Measurements from ENCODE around the gene RRP15.

Gene RRP15, protein sequence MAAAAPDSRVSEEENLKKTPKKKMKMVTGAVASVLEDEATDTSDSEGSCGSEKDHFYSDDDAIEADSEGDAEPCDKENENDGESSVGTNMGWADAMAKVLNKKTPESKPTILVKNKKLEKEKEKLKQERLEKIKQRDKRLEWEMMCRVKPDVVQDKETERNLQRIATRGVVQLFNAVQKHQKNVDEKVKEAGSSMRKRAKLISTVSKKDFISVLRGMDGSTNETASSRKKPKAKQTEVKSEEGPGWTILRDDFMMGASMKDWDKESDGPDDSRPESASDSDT

GRCh38 chr1:218284917-218285635 is at the start of gene RRP15:
TSS of gene RRP15 (plus strand) at chr1:218285293. CDS start at chr1:218285317, 24 bp downstream.
- peak; percentile 86 for DNase-seq

GRCh38 chr1:218242171-218242570 is 42.9 kb upstream of the RRP15 start:
- no peak for DNase-seq

DNA sequence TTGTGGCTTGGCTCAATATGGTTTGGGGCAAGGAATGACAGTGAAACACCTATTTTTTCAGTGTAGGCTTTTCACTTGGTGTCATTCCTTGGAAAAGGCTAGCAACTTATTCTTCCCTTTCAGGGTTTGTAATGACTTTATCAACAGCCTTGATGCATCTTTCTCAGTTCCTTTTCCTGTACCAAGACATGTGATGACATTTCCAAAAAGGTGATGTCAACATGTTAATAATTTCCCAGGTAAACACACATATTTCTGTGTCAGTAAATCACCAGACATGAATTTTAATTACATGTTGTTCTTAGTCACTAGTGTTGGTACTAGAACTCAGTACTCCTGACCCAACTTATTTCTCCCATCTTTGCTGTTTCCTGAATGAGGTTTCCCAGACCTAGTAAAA is 37.8 kb upstream of the RRP15 start:
- no peak for DNase-seq

GRCh38 chr1:218249338-218250140 is 35.6 kb upstream of the RRP15 start:
- no peak for DNase-seq

GRCh38 chr1:218250492-218250891 is 34.6 kb upstream of the RRP15 start:
- DNase-seq = no peak

- DNase-seq = no peak
These were observed 30.7 kb upstream of the RRP15 start for GRCh38 chr1:218254296-218254946.

GRCh38 chr1:218255090-218255489 is 30.0 kb upstream of the RRP15 start:
- no peak for DNase-seq

GRCh38 chr1:218257371-218257770 is 27.7 kb upstream of the RRP15 start:
- no peak for DNase-seq

GRCh38 chr1:218257971-218258370 is 27.1 kb upstream of the RRP15 start:
- DNase-seq = no peak

- DNase-seq = no peak
These were observed 25.8 kb upstream of the RRP15 start for GRCh38 chr1:218259339-218259738.

- DNase-seq = no peak
These were observed 25.3 kb upstream of the RRP15 start for GRCh38 chr1:218259800-218260199.

DNA sequence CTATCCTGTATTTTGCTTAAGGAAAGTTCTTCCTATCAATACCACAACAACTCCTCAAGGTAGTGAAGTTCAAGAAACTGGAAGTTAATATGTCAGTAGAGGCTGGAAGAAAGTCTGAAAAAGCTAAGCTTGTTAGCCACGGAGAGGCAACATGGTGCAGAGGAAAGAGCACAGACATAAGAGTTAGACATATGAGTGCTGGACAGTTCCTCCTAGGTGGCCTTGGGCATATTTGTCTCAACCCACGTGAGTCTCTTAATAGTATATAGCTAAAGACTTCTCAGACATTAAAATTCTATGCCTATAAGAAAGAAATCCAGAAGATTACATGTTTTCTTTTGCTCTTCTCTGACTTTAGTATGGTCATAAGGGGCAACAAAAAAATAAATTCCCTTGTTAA is 22.8 kb upstream of the RRP15 start:
- no peak for DNase-seq

DNA sequence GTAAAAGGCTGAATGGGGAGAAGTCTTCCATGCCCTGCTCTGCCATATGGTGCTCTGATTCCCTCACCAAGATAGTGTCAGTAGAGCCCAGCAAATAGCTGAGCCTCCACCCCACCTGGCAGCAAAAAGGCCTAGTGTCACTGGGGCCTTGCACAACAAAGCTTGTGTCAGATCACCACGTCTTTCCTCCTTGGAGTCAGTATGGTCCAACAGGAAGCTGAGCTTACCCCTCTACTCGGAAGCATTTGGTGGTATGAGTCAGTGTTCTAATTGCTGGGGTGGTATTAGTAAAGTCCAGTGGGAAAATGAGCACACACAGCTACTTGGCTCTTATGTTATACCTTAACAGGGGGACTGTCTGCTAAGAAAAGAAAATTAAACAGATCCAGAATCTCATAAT is 18.7 kb upstream of the RRP15 start:
- no peak for DNase-seq

DNA sequence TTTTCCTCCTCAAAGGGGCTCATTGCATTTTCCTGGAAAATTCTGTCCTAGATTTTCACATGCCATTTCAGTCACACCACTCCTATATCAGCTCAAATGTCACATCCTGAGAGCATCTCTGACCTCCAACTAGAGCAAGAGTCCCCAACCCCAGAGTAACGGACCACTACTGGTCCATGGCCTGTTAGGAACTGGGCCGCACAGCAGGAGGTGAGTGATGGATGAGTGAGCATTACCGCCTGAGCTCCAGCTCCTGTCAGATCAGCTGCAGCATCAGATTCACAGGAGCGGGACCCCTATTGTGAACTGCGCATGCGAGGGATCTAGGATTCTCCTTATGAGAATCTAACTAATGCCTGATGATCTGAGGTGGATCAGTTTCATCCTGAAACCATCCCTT is 12.7 kb upstream of the RRP15 start:
- DNase-seq = no peak

GRCh38 chr1:218273762-218274479 is 11.2 kb upstream of the RRP15 start:
- no peak for DNase-seq

- no peak for DNase-seq
These were observed 10.6 kb upstream of the RRP15 start for GRCh38 chr1:218274511-218274910.

GRCh38 chr1:218275823-218276222 is 9.3 kb upstream of the RRP15 start:
- no peak for DNase-seq

DNA sequence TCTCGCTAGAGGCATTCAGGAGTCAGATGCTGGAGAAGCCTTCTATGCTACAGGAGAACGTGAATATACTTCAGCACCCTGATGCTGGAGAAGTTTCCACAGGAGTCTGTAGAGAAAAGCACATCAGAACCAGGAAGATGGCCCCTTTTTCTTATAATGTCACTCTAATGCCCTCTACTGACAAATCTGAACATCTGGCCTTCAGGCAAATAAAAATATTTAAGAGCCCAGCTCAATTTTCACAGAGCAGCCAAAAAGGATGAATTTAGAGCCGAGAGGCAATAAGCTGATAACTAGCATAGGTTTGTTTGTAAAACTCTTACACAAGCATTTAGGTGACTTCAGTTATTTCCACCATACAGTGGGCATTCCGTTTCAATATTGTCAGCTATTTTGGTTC is 3.8 kb upstream of the RRP15 start:
- no peak for DNase-seq

DNA sequence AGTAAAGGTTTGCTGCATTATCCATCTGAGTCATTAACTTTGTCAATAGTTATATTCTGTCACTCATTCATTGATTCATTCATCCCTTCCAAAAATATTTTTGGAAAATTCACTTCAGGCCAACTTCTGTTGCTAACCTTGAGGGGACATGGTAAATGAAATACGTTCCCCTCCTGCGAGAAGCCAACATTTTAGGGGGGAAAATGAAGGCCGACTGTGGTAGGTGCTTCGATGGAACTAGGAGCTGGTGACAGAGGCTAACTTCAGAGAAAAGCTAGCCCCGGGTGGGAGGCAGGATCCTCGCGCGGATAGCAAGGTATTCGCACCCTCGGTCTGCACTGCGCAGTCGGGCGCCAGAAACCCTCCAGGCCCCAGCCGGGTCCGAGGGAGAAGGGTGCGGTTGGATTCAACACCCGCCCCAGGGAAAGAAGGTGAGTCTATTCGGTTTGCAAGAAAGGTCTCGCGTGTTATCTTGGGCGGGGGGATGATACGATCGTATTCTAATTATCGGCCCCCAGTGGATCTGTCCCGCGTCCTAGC is 646 bp upstream of the RRP15 start:
- no peak for DNase-seq

DNA sequence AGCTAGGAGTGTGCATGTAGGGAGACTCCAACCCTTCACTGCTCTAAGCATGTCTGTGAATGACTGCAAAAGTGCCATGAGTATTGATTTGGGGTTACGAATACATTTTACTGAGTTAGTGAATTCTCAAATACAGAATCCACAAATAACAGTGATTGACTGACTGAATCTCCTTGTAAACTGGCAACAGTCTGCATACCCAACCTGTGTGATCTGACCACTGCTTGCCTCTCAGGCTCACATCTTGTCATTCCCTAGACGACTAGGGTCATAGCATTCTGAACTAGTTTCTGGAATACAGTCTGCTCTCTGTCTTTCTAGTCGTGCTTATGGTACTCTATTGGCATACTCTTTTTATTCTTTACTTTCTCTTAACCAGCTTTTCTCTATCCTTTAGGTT is 7.4 kb downstream of the RRP15 start:
- no peak for DNase-seq

DNA sequence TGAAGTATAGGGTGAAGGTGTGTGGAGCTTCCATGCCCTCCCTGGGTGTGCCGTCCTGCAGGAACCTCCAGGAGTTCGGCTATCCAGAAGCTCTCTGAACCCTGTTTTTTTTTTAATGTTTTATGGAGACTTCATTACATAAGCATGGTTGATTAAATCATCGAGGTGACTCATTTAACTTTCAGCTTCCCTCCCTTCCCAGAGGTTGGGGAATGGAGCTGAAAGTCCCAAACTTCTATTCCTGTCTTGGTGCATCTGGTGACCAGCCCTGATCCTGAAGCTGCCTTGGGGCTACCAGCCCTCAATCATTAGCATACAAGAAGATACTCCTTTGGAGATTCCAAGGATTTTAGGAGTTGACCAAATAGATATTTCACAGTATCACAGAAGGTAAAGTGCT is 9.5 kb downstream of the RRP15 start:
- no peak for DNase-seq

DNA sequence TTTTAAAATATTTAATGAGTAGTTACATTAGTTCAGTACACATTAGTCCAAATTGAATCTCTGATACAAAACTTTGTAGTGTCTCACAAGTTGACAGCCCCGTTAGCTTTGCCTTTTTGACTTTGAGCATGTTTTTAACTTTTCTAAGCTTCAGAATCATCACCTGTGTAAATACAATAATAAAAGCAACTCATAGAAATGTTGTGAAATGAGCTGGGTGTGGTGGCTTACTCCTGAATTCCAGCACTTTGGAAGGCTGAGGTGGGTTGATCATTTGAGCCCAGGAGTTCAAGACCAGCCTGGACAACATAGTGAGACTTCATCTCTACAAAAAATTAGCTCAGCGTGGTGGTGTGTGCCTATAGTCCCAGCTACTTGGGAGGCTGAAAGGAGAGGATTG is 11.1 kb downstream of the RRP15 start:
- DNase-seq = no peak

All from activated naive CD4-positive, alpha-beta T cell treated with anti-CD3 and anti-CD28 coated beads, Interleukin-2, amount 50 U/mL, for 16 hours (primary cell).